Measurements from ENCODE around the gene SPACA4.

Gene SPACA4

GRCh38 chr19:48617146-48617937 lies 10.8 kb downstream of the SPACA4 start:
- peak overlapping the region; percentile 71 for H3K27ac Mint-ChIP-seq
- H3K4me1 Mint-ChIP-seq: peaks cover 71% of the 10 kb centered on the region
- no peaks in the 10 kb centered on the region for H3K27me3 Mint-ChIP-seq (ENCODE audit: low read depth, poor library complexity)
- H3K36me3 Mint-ChIP-seq (ENCODE audit: low read depth): peaks cover 24% of the 10 kb centered on the region
- peak overlapping the region; percentile 97 for H3K4me3 Mint-ChIP-seq
- no peak for DNase-seq
- TF ChIP-seq, protein P1, sequence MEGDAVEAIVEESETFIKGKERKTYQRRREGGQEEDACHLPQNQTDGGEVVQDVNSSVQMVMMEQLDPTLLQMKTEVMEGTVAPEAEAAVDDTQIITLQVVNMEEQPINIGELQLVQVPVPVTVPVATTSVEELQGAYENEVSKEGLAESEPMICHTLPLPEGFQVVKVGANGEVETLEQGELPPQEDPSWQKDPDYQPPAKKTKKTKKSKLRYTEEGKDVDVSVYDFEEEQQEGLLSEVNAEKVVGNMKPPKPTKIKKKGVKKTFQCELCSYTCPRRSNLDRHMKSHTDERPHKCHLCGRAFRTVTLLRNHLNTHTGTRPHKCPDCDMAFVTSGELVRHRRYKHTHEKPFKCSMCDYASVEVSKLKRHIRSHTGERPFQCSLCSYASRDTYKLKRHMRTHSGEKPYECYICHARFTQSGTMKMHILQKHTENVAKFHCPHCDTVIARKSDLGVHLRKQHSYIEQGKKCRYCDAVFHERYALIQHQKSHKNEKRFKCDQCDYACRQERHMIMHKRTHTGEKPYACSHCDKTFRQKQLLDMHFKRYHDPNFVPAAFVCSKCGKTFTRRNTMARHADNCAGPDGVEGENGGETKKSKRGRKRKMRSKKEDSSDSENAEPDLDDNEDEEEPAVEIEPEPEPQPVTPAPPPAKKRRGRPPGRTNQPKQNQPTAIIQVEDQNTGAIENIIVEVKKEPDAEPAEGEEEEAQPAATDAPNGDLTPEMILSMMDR (IDR thresholded peaks at IDR 0.05): no peak
- H3K9me3 Mint-ChIP-seq: no peaks in the 10 kb centered on the region

DNA sequence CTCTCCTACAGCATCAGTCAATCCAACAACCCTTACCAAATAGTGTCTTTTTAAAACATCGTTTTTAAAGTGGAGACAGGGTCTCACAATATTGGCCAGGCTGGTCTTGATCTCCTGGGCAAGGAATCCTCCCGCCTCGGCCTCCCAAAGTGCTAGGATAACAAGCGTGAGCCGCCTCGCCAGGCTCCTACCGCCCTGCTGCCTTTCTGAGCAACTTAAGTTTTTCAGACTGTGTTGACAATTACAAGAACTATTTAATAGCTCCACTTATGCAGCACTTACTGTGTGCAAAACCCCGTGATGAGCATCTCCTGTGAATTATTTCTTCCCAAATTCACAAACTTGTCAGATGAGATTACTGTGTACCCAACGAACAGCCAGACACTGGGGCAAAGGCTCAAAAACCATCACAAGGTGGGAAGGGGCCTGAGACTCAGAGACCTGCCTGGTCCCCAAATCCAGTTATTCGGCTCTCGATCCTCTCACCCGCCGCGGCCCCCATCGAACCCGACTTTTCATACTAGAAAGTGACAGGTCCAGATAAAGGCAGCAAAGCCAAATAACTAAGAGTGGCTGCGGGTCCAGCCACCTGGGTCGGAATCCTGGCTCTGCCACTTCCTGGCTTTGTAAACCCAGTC lies 11.9 kb downstream of the SPACA4 start:
- no peak for DNase-seq
- H3K27ac Mint-ChIP-seq: peak overlapping the region; percentile 100
- TF ChIP-seq, protein P1 (IDR thresholded peaks at IDR 0.05): no peak
- no peaks in the 10 kb centered on the region for H3K9me3 Mint-ChIP-seq
- H3K36me3 Mint-ChIP-seq (ENCODE audit: low read depth): peaks cover 24% of the 10 kb centered on the region
- H3K4me1 Mint-ChIP-seq: peaks cover 79% of the 10 kb centered on the region
- H3K4me3 Mint-ChIP-seq: peak overlapping the region; percentile 97
- no peaks in the 10 kb centered on the region for H3K27me3 Mint-ChIP-seq (ENCODE audit: low read depth, poor library complexity)

DNA sequence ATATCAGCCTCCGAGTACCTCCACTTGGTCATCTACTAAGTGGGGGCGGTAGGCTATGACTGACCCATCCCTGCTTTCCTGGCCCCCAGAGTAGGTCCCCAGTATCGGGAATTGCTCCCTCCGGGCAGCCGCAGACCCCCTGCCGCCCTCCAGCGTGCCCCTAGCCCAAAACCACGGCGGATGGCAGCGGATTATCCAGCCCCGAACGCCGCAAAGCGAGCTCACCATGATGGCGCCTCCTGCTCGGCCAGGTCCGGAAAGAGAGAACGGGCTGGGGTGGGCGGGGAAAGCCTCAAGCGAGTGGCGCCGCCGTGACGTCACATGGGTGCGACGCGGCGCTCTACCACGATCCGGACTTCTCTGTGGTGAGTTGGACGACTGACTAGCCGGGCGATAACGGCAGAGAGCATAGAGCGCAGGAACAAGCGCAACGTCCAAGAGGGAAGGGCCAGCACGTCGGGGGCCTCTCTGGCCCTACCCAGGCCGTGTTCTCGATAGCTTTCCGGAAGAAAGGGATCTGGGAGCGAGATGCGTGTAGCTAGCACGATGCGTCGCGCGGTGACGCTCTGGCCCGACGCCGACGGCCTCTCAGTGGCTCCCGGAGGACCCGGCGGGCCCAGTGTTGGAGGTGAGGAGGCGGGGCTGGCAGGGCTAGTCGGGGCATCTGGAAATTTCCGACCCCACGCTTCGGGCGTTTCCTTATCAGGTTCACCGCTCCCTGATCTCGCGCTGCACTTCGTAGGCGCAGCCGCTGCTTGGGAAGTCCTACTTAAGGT lies 12.6 kb downstream of the SPACA4 start, which contains the start of the genes RPL18 and SPHK2:
Gene RPL18 (minus strand): TSS at position 263 of the 776 bp plus-strand sequence. CDS start 35 bp downstream, at position 228.
Gene SPHK2 (plus strand): TSS at position 591 of the 776 bp plus-strand sequence. CDS start 1,009 bp downstream, outside the sequence.
- H3K9me3 Mint-ChIP-seq: no peaks in the 10 kb centered on the region
- peak within 1 kb of the TSS; percentile 97 for H3K4me3 Mint-ChIP-seq
- peaks cover 24% of the 10 kb centered on the region for H3K36me3 Mint-ChIP-seq (ENCODE audit: low read depth)
- H3K27me3 Mint-ChIP-seq (ENCODE audit: low read depth, poor library complexity): no peaks in the 10 kb centered on the region
- DNase-seq: peak; percentile 95
- TF ChIP-seq, protein P1 (IDR thresholded peaks at IDR 0.05): no peak
- H3K4me1 Mint-ChIP-seq: peaks cover 78% of the 10 kb centered on the region
- H3K27ac Mint-ChIP-seq: peak within 1 kb of the TSS; percentile 100

GRCh38 chr19:48619692-48620585 lies 13.4 kb downstream of the SPACA4 start:
- no peaks in the 10 kb centered on the region for H3K9me3 Mint-ChIP-seq
- peak overlapping the region; percentile 100 for H3K27ac Mint-ChIP-seq
- H3K27me3 Mint-ChIP-seq (ENCODE audit: low read depth, poor library complexity): no peaks in the 10 kb centered on the region
- peak overlapping the region; percentile 97 for H3K4me3 Mint-ChIP-seq
- H3K4me1 Mint-ChIP-seq: peaks cover 79% of the 10 kb centered on the region
- TF ChIP-seq, protein P1 (IDR thresholded peaks at IDR 0.05): no peak
- DNase-seq: no peak
- H3K36me3 Mint-ChIP-seq (ENCODE audit: low read depth): peaks cover 24% of the 10 kb centered on the region

GRCh38 chr19:48623556-48624066 lies 17.1 kb downstream of the SPACA4 start:
- no peak for DNase-seq

More at GRCh38 chr19:48623556-48624066, 17.1 kb downstream of the SPACA4 start:
- peak overlapping the region; percentile 99 for H3K27ac Mint-ChIP-seq
- H3K36me3 Mint-ChIP-seq (ENCODE audit: low read depth): peaks cover 8% of the 10 kb centered on the region
- TF ChIP-seq, protein P1 (IDR thresholded peaks at IDR 0.05): no peak
- peaks cover 65% of the 10 kb centered on the region for H3K4me1 Mint-ChIP-seq
- no peaks in the 10 kb centered on the region for H3K9me3 Mint-ChIP-seq
- H3K4me3 Mint-ChIP-seq: peak overlapping the region; percentile 87
- no peaks in the 10 kb centered on the region for H3K27me3 Mint-ChIP-seq (ENCODE audit: low read depth, poor library complexity)
